Measurements from ENCODE around the gene SLC7A6.

Gene SLC7A6

DNA sequence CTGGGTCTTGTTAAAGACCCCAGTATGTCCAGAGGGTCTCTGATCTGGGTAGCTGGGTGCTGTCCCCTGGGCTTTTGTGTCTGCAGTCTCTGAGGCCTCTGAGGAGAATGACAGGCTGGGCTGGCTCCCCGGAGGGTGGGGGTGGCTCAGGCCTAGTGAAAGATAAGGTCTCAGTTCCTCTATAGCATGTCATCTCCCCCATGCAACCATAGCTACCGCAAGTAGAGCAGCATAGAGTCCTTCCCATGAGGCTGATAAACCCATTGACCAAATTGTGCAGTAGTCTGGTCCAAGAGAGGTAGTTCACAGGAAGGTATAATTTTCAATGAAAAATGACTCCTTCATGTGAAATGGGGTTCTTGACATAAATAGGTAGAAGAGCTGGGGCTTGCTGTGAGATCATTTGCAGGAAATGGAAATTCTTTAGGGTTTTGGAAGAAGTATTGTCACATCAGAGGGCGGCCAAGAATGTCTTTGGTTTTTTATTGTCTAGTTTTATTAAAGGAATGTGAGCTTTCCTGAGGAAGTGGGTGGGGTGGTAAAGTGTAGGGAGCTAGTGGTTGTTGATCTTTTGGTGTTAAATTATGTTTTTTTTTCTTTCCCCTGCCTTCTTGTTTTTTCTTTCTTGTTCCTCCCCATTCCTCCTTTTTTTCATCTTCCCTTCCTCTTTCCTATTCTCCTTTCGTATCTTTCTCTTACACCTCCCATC lies 25.4 kb downstream of the SLC7A6 start:
- TF ChIP-seq, protein P1, sequence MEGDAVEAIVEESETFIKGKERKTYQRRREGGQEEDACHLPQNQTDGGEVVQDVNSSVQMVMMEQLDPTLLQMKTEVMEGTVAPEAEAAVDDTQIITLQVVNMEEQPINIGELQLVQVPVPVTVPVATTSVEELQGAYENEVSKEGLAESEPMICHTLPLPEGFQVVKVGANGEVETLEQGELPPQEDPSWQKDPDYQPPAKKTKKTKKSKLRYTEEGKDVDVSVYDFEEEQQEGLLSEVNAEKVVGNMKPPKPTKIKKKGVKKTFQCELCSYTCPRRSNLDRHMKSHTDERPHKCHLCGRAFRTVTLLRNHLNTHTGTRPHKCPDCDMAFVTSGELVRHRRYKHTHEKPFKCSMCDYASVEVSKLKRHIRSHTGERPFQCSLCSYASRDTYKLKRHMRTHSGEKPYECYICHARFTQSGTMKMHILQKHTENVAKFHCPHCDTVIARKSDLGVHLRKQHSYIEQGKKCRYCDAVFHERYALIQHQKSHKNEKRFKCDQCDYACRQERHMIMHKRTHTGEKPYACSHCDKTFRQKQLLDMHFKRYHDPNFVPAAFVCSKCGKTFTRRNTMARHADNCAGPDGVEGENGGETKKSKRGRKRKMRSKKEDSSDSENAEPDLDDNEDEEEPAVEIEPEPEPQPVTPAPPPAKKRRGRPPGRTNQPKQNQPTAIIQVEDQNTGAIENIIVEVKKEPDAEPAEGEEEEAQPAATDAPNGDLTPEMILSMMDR (IDR thresholded peaks at IDR 0.05; ENCODE audit: low read depth, low read length), result no peak
- no peak overlapping the region for H3K4me3 ChIP-seq (ENCODE audit: low read depth, low read length)

DNA sequence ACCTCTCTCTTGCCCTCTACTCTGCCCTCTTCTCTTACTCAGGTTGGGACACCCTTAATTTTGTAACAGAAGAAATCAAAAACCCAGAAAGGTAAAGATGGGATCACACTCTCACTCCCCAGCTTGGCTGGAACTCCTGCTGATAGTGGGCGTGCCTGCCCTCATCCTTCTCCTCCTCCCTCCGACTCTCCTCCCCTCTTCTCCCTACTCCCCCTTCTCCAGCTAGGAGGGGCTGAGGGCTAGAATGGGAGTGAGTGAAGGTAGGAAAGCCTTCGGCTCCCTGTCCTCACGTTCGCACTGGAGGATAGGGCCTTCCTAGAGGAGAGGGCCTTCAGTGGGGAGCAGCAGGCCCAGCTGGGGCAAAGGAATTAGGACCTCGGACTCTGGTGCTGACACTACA lies 26.1 kb downstream of the SLC7A6 start:
- H3K4me3 ChIP-seq (ENCODE audit: low read depth, low read length), result no peak overlapping the region
- TF ChIP-seq, protein P1 (IDR thresholded peaks at IDR 0.05; ENCODE audit: low read depth, low read length), result no peak

GRCh38 chr16:68291227-68291626 lies 26.9 kb downstream of the SLC7A6 start:
- TF ChIP-seq, protein P1 (IDR thresholded peaks at IDR 0.05; ENCODE audit: low read depth, low read length), result no peak
- no peak overlapping the region for H3K4me3 ChIP-seq (ENCODE audit: low read depth, low read length)

DNA sequence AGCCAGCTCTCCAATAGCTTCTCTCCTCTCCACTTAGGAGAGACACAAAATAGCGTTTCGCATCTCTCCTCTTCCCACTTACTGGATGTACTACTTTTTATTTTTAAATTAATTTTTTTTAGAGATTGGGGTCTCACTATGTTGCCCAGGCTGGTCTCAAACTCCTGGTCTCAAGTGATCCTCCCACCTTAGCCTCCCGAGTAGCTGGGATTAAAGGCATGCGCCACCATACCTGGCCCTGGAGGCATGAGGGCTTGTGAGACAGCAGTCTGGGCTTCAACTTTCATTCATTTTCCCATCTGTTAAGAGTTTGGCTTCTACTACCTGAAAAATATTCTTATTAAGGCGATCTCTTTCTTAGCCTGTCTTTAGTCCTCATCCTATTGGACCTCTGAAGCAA lies 28.1 kb downstream of the SLC7A6 start:
- H3K4me3 ChIP-seq (ENCODE audit: low read depth, low read length), result no peak overlapping the region
- TF ChIP-seq, protein P1 (IDR thresholded peaks at IDR 0.05; ENCODE audit: low read depth, low read length), result no peak

- H3K4me3 ChIP-seq (ENCODE audit: low read depth, low read length), result no peak overlapping the region
- TF ChIP-seq, protein P1 (IDR thresholded peaks at IDR 0.05; ENCODE audit: low read depth, low read length), result no peak
Observed at GRCh38 chr16:68296291-68296690, 32.0 kb downstream of the SLC7A6 start.

- H3K4me3 ChIP-seq (ENCODE audit: low read depth, low read length), result no peak overlapping the region
- TF ChIP-seq, protein P1 (IDR thresholded peaks at IDR 0.05; ENCODE audit: low read depth, low read length), result no peak
Observed at GRCh38 chr16:68296693-68297092, 32.4 kb downstream of the SLC7A6 start.

GRCh38 chr16:68297908-68298307 lies 33.6 kb downstream of the SLC7A6 start:
- no peak overlapping the region for H3K4me3 ChIP-seq (ENCODE audit: low read depth, low read length)
- TF ChIP-seq, protein P1 (IDR thresholded peaks at IDR 0.05; ENCODE audit: low read depth, low read length), result no peak
